Neutrophil (primary cell): ENCODE measurements around the gene CHADL.
"Not testable (repeated sequence)": the region's sequence is repeated elsewhere in the genome, so short reads cannot be mapped to it uniquely, and the experiment has no call there.

Experiments used
- H3K27ac ChIP-seq: fragments of 200-600 bp; sonication (generic); 2 replicates; pipeline ENCODE4 v1.5.1; 2016; ENCODE audit warnings: mild to moderate bottlenecking, moderate library complexity
- H3K27me3 ChIP-seq: fragments of 200-600 bp; sonication (generic); 2 replicates; pipeline ENCODE4 v1.6.0; 2016; ENCODE audit warnings: mild to moderate bottlenecking
- H3K36me3 ChIP-seq: fragments of 200-600 bp; sonication (generic); 2 replicates; pipeline ENCODE4 v1.5.1; 2017
- H3K4me1 ChIP-seq, 2 experiments: fragments of 200-600 bp in 1 of 2; sonication (generic) in 1 of 2; 1 replicate in 1 of 2; 2 replicates in 1 of 2; pipeline versions ENCODE4 v1.5.1 to v1.6.1; 2013 to 2016; ENCODE audit warnings: low read depth in 1 of 2, low read length in 1 of 2, mild to moderate bottlenecking in 1 of 2, moderate library complexity in 1 of 2; ENCODE audit not compliant: control insufficient read depth in 1 of 2, insufficient read depth in 1 of 2
- H3K4me3 ChIP-seq, 2 experiments: fragments of 200-600 bp in 1 of 2; sonication (generic) in 1 of 2; 1 replicate in 1 of 2; 2 replicates in 1 of 2; pipeline ENCODE4 v1.5.1; 2013 to 2016; ENCODE audit warnings: low read depth in 1 of 2, low read length in 1 of 2, mild to moderate bottlenecking in 1 of 2, moderate library complexity in 1 of 2
- H3K9me3 ChIP-seq: fragments of 200-600 bp; sonication (generic); 2 replicates; pipeline ENCODE4 v1.5.1; 2016
- CTCF ChIP-seq: fragments of 200-600 bp; sonication (generic); IDR thresholded peaks from 2 replicates; pipeline ENCODE4 v1.5.1; 2016; ENCODE audit warnings: antibody characterized with exemption

The CHADL gene

GRCh38 chr22:41261541-41262249 is 21.0 kb upstream of the CHADL start:
- no peak overlapping the region for H3K4me3 ChIP-seq
- H3K27me3 ChIP-seq, result no peaks in the 10 kb centered on the region
- H3K36me3 ChIP-seq, result peaks cover 94% of the 10 kb centered on the region
- no peaks in the 10 kb centered on the region for H3K4me1 ChIP-seq
- H3K9me3 ChIP-seq, result no peaks in the 10 kb centered on the region
- TF ChIP-seq CTCF, result no peak
- H3K27ac ChIP-seq, result no peak overlapping the region

GRCh38 chr22:41260871-41261270 is 20.1 kb upstream of the CHADL start:
- Histone ChIP-seq H3K9me3 (no peaks in the 10 kb centered on the region), H3K4me1 (no peaks in the 10 kb centered on the region), H3K27ac (no peak overlapping the region), H3K4me3 (no peak overlapping the region), H3K36me3 (peaks cover 98% of the 10 kb centered on the region), H3K27me3 (no peaks in the 10 kb centered on the region)
- TF ChIP-seq CTCF, result no peak

- H3K27me3 ChIP-seq, H3K4me1 ChIP-seq, H3K27ac ChIP-seq, H3K4me3 ChIP-seq, H3K9me3 ChIP-seq: not testable (repeated sequence)
- H3K36me3 ChIP-seq, result peaks cover 99% of the 10 kb centered on the region
These were observed 19.0 kb upstream of the CHADL start for GRCh38 chr22:41259756-41260155.

GRCh38 chr22:41257696-41258095 is 17.0 kb upstream of the CHADL start:
- H3K4me3 ChIP-seq, result no peak overlapping the region
- peaks cover 97% of the 10 kb centered on the region for H3K36me3 ChIP-seq
- H3K27me3 ChIP-seq, result no peaks in the 10 kb centered on the region
- H3K27ac ChIP-seq, result no peak overlapping the region
- TF ChIP-seq CTCF, result no peak
- H3K4me1 ChIP-seq, result no peaks in the 10 kb centered on the region
- H3K9me3 ChIP-seq, result no peaks in the 10 kb centered on the region

GRCh38 chr22:41256254-41257253 is 15.8 kb upstream of the CHADL start:
- no peaks in the 10 kb centered on the region for H3K9me3 ChIP-seq
- H3K27me3 ChIP-seq, result no peaks in the 10 kb centered on the region
- no peak for TF ChIP-seq CTCF
- no peak overlapping the region for H3K27ac ChIP-seq
- H3K4me1 ChIP-seq, result no peaks in the 10 kb centered on the region
- peaks cover 97% of the 10 kb centered on the region for H3K36me3 ChIP-seq
- no peak overlapping the region for H3K4me3 ChIP-seq

- H3K4me1 ChIP-seq, result no peaks in the 10 kb centered on the region
- H3K27ac ChIP-seq, result no peak overlapping the region
- no peak overlapping the region for H3K4me3 ChIP-seq
- peaks cover 97% of the 10 kb centered on the region for H3K36me3 ChIP-seq
- H3K27me3 ChIP-seq, result no peaks in the 10 kb centered on the region
- H3K9me3 ChIP-seq, result no peaks in the 10 kb centered on the region
- TF ChIP-seq CTCF, result no peak
These were observed 13.5 kb upstream of the CHADL start for GRCh38 chr22:41254230-41254629.
